Right atrium auricular region (tissue), 2 donors: ENCODE measurements around the gene HEXD. TPM values are rescaled to one million over a fixed set of nuclear protein-coding genes. Genes with fewer than 3 reads are reported as not detected.

Experiments
- DNase-seq: peaks from one replicate; pipeline ENCODE4 v3.0.0-alpha.2; 2019; ENCODE audit warnings: low spot score
- H3K27ac ChIP-seq, 2 donors: fragments of 200-600 bp; sonication (generic); 1 replicate in 1 of 2; 2 replicates in 1 of 2; pipeline ENCODE4 v1.5.1; 2016 to 2019
- H3K27me3 ChIP-seq, 2 donors: fragments of 200-600 bp; sonication (generic); one replicate each; pipeline versions ENCODE4 v1.5.1 to v1.6.0; 2017 to 2019
- H3K36me3 ChIP-seq: fragments of 200-600 bp; sonication (generic); one replicate; pipeline ENCODE4 v1.5.1; 2016
- H3K4me1 ChIP-seq, 2 donors: fragments of 200-600 bp; sonication (generic); one replicate each; pipeline versions ENCODE4 v1.5.1 to v1.6.0; 2017 to 2019
- H3K4me3 ChIP-seq, 2 donors: fragments of 200-600 bp; sonication (generic); 1 replicate in 1 of 2; 2 replicates in 1 of 2; pipeline ENCODE4 v1.5.1; 2017 to 2019; ENCODE audit warnings: mild to moderate bottlenecking in 1 of 2, moderate library complexity in 1 of 2
- H3K9me3 ChIP-seq, 2 donors: fragments of 200-600 bp; sonication (generic); one replicate each; pipeline ENCODE4 v1.5.1; 2019
- CTCF ChIP-seq, 2 donors: fragments of 200-600 bp; sonication (generic); IDR thresholded peaks; one replicate each; pipeline ENCODE4 v1.5.1; 2019; ENCODE audit warnings: antibody characterized with exemption in 2 of 2
- total RNA-seq, 2 donors: library from RNA; depleted of rRNA; stranded (reverse); fragments of >200 nt; gene quantifications; one replicate each; pipeline ENCODE4 v1.1.0, GENCODE V29; 2016

HEXD gene
- total RNA-seq, 2 donors from 2014 or later = 11.3 to 15.6 TPM

- DNase-seq = no peak
- peaks cover 0 to 7% of the 10 kb centered on the region in 2 donors for H3K4me1 ChIP-seq
- no peak for TF ChIP-seq CTCF (IDR thresholded peaks at IDR 0.05)
- H3K9me3 ChIP-seq = no peaks in the 10 kb centered on the region
- H3K27ac ChIP-seq = no peak overlapping the region
- H3K27me3 ChIP-seq = no peaks in the 10 kb centered on the region
- peaks cover 31% of the 10 kb centered on the region for H3K36me3 ChIP-seq
- H3K4me3 ChIP-seq = no peak overlapping the region
Observed at GRCh38 chr17:82399601-82400101, 18.5 kb upstream of the HEXD start.

GRCh38 chr17:82400206-82400605 lies 17.9 kb upstream of the HEXD start:
- Histone ChIP-seq H3K36me3 (peaks cover 31% of the 10 kb centered on the region), H3K4me3 (no peak overlapping the region), H3K27me3 (no peaks in the 10 kb centered on the region), H3K27ac (no peak overlapping the region), H3K9me3 (no peaks in the 10 kb centered on the region), H3K4me1 (peaks cover 0 to 7% of the 10 kb centered on the region in 2 donors)
- no peak for DNase-seq
- no peak for TF ChIP-seq CTCF (IDR thresholded peaks at IDR 0.05)

GRCh38 chr17:82400830-82401229 lies 17.3 kb upstream of the HEXD start:
- Histone ChIP-seq H3K27ac (no peak overlapping the region), H3K36me3 (peaks cover 31% of the 10 kb centered on the region), H3K4me3 (no peak overlapping the region), H3K27me3 (no peaks in the 10 kb centered on the region), H3K4me1 (peaks cover 0 to 7% of the 10 kb centered on the region in 2 donors), H3K9me3 (no peaks in the 10 kb centered on the region)
- no peak for DNase-seq
- TF ChIP-seq CTCF (IDR thresholded peaks at IDR 0.05) = no peak

- Histone ChIP-seq H3K4me3 (no peak overlapping the region), H3K36me3 (peaks cover 31% of the 10 kb centered on the region), H3K9me3 (no peaks in the 10 kb centered on the region), H3K4me1 (peaks cover 0 to 10% of the 10 kb centered on the region in 2 donors), H3K27ac (no peak overlapping the region), H3K27me3 (no peaks in the 10 kb centered on the region)
- no peak for TF ChIP-seq CTCF (IDR thresholded peaks at IDR 0.05)
- DNase-seq = no peak
Observed at GRCh38 chr17:82402865-82403264, 15.3 kb upstream of the HEXD start.

- H3K27me3 ChIP-seq = no peaks in the 10 kb centered on the region
- no peak for TF ChIP-seq CTCF (IDR thresholded peaks at IDR 0.05)
- H3K9me3 ChIP-seq = no peaks in the 10 kb centered on the region
- no peak for DNase-seq
- no peak overlapping the region for H3K27ac ChIP-seq
- peaks cover 31% of the 10 kb centered on the region for H3K36me3 ChIP-seq
- H3K4me1 ChIP-seq = peaks cover 0 to 10% of the 10 kb centered on the region in 2 donors
- no peak overlapping the region for H3K4me3 ChIP-seq
Observed at GRCh38 chr17:82403662-82404660, 14.2 kb upstream of the HEXD start.
